ENCODE measurements around the gene PTPRK.

Gene PTPRK

DNA sequence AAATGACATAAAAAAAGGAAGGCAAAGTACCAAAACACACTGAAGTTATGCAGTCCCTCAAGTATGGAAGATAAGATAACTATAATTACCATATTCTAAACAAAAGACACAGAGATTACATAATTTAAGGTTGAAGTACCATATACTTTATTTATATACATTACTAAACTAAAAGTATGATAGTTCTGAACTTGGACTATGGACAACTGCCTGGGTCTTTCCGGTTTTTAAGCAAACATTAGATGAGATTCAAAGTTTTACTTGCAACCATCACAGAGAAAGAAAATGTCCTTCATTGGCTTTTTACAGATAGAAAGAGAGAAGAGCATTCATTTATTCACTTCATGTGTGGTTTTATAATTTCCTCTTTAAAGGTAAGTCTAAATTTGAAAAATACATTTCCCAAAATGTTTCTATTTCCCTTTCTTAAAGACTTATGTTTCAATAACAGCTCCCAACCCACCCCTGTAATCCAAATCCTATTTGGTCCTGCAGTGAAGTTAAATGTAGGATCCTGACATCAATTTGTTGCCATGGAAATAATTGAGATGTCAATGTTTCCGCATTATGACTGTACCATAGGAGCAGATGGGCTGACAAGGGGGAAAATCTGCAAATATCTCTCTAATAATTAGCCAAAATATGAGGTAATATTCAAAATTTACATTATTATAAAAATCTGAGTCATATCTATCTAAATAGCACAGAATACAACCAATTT is 63.7 kb downstream of the PTPRK start:
- TF ChIP-seq, protein P1, sequence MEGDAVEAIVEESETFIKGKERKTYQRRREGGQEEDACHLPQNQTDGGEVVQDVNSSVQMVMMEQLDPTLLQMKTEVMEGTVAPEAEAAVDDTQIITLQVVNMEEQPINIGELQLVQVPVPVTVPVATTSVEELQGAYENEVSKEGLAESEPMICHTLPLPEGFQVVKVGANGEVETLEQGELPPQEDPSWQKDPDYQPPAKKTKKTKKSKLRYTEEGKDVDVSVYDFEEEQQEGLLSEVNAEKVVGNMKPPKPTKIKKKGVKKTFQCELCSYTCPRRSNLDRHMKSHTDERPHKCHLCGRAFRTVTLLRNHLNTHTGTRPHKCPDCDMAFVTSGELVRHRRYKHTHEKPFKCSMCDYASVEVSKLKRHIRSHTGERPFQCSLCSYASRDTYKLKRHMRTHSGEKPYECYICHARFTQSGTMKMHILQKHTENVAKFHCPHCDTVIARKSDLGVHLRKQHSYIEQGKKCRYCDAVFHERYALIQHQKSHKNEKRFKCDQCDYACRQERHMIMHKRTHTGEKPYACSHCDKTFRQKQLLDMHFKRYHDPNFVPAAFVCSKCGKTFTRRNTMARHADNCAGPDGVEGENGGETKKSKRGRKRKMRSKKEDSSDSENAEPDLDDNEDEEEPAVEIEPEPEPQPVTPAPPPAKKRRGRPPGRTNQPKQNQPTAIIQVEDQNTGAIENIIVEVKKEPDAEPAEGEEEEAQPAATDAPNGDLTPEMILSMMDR (IDR thresholded peaks at IDR 0.05): no peak
- H3K4me1 ChIP-seq (ENCODE audit: control insufficient read depth in 1 of 2, insufficient read depth in 1 of 2, low read depth in 1 of 2, low read length in 1 of 2): no peaks in the 10 kb centered on the region
- no peaks in the 10 kb centered on the region for H3K36me3 ChIP-seq
- H3K27me3 ChIP-seq: no peaks in the 10 kb centered on the region
- H3K4me3 ChIP-seq (ENCODE audit: low read depth in 1 of 2, low read length in 1 of 2): no peak overlapping the region
- no peaks in the 10 kb centered on the region for H3K9me3 ChIP-seq
- no peak overlapping the region for H3K27ac ChIP-seq

DNA sequence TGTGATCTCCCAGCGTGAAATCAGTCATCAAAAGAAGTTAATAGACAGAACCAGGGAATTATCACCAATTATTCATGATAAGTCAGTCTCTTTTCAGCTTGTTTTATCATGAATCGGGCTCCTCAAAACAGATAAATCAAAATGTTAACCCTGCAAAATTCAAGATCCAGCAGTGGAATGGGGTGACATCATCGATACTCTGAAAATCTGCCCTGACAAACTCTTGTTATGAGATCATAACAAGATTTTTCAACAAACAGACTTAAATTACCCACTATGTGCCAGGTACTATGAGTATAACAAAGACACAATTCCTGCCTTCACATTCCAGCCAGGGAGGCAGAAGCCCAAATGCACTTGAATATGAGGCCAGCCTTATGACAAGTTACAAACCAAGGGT is 64.4 kb downstream of the PTPRK start:
- TF ChIP-seq, protein P1 (IDR thresholded peaks at IDR 0.05): no peak
- no peaks in the 10 kb centered on the region for H3K9me3 ChIP-seq
- no peaks in the 10 kb centered on the region for H3K4me1 ChIP-seq (ENCODE audit: control insufficient read depth in 1 of 2, insufficient read depth in 1 of 2, low read depth in 1 of 2, low read length in 1 of 2)
- H3K27ac ChIP-seq: no peak overlapping the region
- no peaks in the 10 kb centered on the region for H3K36me3 ChIP-seq
- no peak overlapping the region for H3K4me3 ChIP-seq (ENCODE audit: low read depth in 1 of 2, low read length in 1 of 2)
- H3K27me3 ChIP-seq: no peaks in the 10 kb centered on the region

DNA sequence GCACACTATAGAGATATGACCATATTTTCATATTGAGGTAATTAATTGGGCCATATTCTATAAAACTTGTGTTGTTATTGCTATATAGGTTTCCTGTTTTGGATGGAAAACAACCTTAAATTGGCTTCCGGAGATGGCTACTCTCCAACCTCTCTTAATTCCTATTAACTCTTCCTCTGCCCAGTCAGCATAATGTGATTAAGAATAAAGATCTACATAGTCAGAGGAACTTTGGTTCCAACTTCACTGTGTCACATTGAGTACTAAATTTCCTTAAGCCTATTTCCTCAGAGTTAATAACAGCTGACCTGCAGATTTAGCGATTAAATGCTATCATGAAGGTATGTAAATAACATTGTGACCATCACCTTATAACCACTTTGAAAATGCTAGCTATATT is 67.7 kb downstream of the PTPRK start:
- no peaks in the 10 kb centered on the region for H3K9me3 ChIP-seq
- H3K4me3 ChIP-seq (ENCODE audit: low read depth in 1 of 2, low read length in 1 of 2): no peak overlapping the region
- H3K27ac ChIP-seq: no peak overlapping the region
- TF ChIP-seq, protein P1 (IDR thresholded peaks at IDR 0.05): no peak
- no peaks in the 10 kb centered on the region for H3K36me3 ChIP-seq
- no peaks in the 10 kb centered on the region for H3K27me3 ChIP-seq
- no peaks in the 10 kb centered on the region for H3K4me1 ChIP-seq (ENCODE audit: control insufficient read depth in 1 of 2, insufficient read depth in 1 of 2, low read depth in 1 of 2, low read length in 1 of 2)

DNA sequence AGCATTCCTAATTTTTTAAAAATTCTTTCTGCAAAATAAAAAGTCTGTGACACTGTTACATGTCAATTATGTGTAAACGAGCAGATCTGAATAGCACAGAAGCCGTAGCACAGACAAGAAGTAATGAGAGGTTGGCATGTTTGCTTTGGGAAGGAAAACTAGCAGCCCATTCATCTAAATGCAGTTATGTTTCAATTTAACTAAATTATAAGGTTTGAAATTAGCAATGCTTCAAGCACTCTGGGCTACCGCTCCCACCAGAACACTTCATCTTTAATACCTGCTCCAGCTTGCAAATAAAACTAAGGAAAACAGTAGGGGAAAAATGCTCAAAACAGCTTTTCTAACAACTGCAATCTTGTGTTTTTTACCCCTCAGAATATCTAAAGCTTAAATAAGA is 73.9 kb downstream of the PTPRK start:
- no peak overlapping the region for H3K27ac ChIP-seq
- H3K4me3 ChIP-seq (ENCODE audit: low read depth in 1 of 2, low read length in 1 of 2): no peak overlapping the region
- no peaks in the 10 kb centered on the region for H3K36me3 ChIP-seq
- H3K9me3 ChIP-seq: no peaks in the 10 kb centered on the region
- no peaks in the 10 kb centered on the region for H3K27me3 ChIP-seq
- TF ChIP-seq, protein P1 (IDR thresholded peaks at IDR 0.05): no peak
- H3K4me1 ChIP-seq (ENCODE audit: control insufficient read depth in 1 of 2, insufficient read depth in 1 of 2, low read depth in 1 of 2, low read length in 1 of 2): no peaks in the 10 kb centered on the region

DNA sequence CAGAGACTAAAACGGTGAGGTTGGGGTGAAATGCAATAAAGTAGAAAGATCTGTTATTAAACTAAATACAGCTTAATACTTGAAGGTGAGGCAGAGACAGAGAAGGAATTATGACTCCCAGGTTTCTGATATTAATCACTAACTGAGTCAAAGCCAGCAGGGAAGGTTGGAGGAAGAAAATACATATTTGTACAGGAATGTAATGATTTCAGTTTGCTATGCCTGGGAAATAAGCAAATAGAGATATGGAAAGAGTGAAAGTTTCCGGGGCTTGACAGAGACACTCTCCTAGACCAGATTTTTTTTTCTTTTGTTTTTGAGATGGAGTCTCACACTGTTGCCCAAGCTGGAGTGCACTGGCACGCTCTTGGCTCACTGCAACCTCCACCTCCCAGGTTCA is 76.8 kb downstream of the PTPRK start:
- no peaks in the 10 kb centered on the region for H3K27me3 ChIP-seq
- H3K36me3 ChIP-seq: no peaks in the 10 kb centered on the region
- H3K4me3 ChIP-seq (ENCODE audit: low read depth in 1 of 2, low read length in 1 of 2): no peak overlapping the region
- no peak overlapping the region for H3K27ac ChIP-seq
- no peaks in the 10 kb centered on the region for H3K4me1 ChIP-seq (ENCODE audit: control insufficient read depth in 1 of 2, insufficient read depth in 1 of 2, low read depth in 1 of 2, low read length in 1 of 2)
- no peaks in the 10 kb centered on the region for H3K9me3 ChIP-seq
- TF ChIP-seq, protein P1 (IDR thresholded peaks at IDR 0.05): no peak

Data from neutrophil (primary cell).